Activated CD8-positive, alpha-beta T cell treated with anti-CD3 and anti-CD28 coated beads, Interleukin-2, amount 10 ng/mL, durations not matched to agents 7 days and 5 days (primary cell): ENCODE measurements around the gene CNNM3. TPM values are rescaled to one million over a fixed set of nuclear protein-coding genes. Genes with fewer than 3 reads are reported as not detected.

Experiments
- ATAC-seq: fragments of 150-1000 bp; cut with Tn5 transposase; one replicate; pipeline ENCODE4 v1.10.0; 2021; ENCODE audit warnings: moderate library complexity
- CTCF ChIA-PET: fragments of 350-600 bp; sonication (Branson Sonifier 250); formaldehyde crosslinking; loops from one replicate; lab custom pipeline; 2021; ENCODE audit warnings: antibody characterized with exemption; lab: Charles Lee
- POLR2A ChIA-PET: fragments of 350-600 bp; sonication (Branson Sonifier 250); formaldehyde crosslinking; loops from one replicate; lab custom pipeline; 2021; ENCODE audit warnings: antibody characterized with exemption; lab: Charles Lee
- DNase-seq: peaks from one replicate; pipeline ENCODE4 v3.0.0-alpha.2; 2020
- H3K27ac Mint-ChIP-seq: one replicate; pipeline ENCODE4 v1.8.0; 2021; ENCODE audit warnings: mild to moderate bottlenecking, mixed read lengths
- H3K27me3 Mint-ChIP-seq: one replicate; pipeline ENCODE4 v1.8.0; 2021; ENCODE audit warnings: low read depth, mixed read lengths
- H3K36me3 Mint-ChIP-seq: one replicate; pipeline ENCODE4 v1.8.0; 2021; ENCODE audit warnings: low read depth, mixed read lengths
- H3K4me1 Mint-ChIP-seq: one replicate; pipeline ENCODE4 v1.8.0; 2021; ENCODE audit warnings: low read depth, mixed read lengths
- H3K4me3 Mint-ChIP-seq: one replicate; pipeline ENCODE4 v1.8.0; 2021; ENCODE audit warnings: mild to moderate bottlenecking, mixed read lengths
- H3K9me3 Mint-ChIP-seq: one replicate; pipeline ENCODE4 v1.8.0; 2022; ENCODE audit warnings: mixed read lengths; ENCODE audit not compliant: insufficient read depth
- total RNA-seq, 2 experiments: library from RNA; stranded (reverse); gene quantifications; one replicate each; pipeline ENCODE4 v1.2.3, GENCODE V29; 2021

The CNNM3 gene
- total RNA-seq, 2 experiments from 2014 or later: 28.1 to 29.9 TPM

DNA sequence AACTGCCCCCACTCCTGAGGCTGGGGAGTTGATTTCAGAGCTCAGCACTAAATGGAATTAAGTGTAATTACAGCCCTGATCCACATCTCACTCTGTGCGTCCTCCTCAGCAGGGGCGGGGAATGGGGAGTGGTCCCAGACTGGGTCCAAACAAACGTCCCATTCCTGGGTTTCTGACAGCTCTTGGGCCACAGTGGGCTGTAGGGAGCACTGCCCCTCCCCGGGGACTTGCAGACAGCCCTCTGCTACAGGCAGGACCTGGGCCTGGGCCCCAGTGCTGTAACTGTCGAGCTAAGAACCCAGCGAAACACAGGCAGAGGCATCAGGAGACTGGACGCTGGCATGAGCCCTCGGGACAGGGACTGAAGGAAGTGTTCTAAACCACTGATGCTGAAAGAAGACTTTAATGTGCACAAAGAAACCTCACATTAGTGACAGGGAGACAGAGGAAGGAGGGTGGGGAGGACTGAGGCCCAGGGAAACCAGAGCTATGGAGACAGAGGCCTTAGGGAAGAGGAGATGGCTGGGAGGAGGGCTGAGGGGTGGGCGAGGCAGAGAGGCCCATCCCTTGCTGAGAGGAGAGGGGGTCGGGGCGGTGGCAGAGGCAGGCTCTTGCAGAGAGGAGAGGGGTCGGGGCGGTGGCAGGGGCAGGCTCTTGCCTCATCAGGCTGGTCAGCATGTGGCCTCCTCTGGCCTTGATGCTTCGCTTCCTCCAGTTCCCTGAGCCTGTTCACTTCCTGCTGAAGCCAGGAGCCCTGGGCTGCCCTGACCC, 59.6 kb downstream of the CNNM3 start:
- Mint-ChIP-seq H3K27me3 (peaks cover 2% of the 10 kb centered on the region), H3K9me3 (no peaks in the 10 kb centered on the region), H3K4me1 (peaks cover 27% of the 10 kb centered on the region), H3K4me3 (no peak overlapping the region), H3K36me3 (no peaks in the 10 kb centered on the region), H3K27ac (no peak overlapping the region)
- no peak for DNase-seq
- ATAC-seq: no peak
- ChIA-PET POLR2A (interaction anchor here (0.6 kb wide), 2 partner anchors 60 to 633 kb away, joined by 3 read pairs; no protein-coding TSS in a partner anchor), CTCF (interaction anchor here (0.8 to 2.6 kb wide), 3 partner anchors 18 to 86 kb away, joined by 3 to 13 read pairs (median 3); partner anchors contain the start of gene ANKRD39)

DNA sequence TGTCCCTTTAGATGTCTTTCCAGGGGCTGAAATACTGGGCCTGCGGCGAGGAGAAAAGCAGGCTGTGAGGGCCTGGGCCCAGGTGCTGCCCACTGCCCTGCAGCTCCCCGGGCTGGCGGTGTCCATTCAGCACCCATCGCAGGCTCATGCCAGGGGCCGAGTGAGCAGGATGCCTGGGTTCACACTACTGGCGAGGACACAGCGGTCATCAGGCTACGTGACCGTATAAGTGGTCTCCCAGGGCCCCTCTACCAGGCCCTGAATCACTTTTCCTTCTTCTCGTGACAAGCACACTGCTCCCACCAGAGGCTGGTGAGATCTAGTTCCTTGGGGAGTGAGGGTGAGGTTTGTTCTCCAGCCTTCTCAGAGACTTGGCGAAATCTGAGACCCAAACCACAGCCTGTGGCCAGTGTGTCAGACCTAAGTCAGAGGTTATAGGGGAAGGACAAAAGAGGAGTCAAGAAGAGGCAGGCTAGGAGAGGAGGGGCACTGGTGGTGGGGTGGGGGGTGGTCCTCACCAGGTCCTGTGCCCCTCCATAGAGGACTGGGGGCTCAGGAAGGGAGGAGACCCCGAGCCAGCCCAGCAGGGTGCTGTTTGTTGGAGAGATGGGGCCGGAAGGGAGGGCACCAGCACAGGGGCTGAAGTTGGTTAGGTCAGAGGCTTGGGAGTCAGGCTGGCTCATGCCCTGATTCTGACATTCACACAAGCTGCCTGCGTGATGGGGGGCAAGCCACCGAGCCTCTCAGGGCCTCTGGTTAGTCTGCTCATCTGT, 60.4 kb downstream of the CNNM3 start:
- Mint-ChIP-seq H3K9me3 (no peaks in the 10 kb centered on the region), H3K4me3 (no peak overlapping the region), H3K4me1 (peaks cover 20% of the 10 kb centered on the region), H3K36me3 (no peaks in the 10 kb centered on the region), H3K27ac (no peak overlapping the region), H3K27me3 (no peaks in the 10 kb centered on the region)
- ATAC-seq (no peak), DNase-seq (no peak)
- POLR2A ChIA-PET: interaction anchor here (0.6 kb wide), 1 partner anchor 59 kb away, joined by 3 read pairs; no protein-coding TSS in a partner anchor
- CTCF ChIA-PET: interaction anchor here (1.4 to 2.8 kb wide), 2 partner anchors 19 to 85 kb away, joined by 3 to 9 read pairs; partner anchors contain the start of gene ANKRD39

DNA sequence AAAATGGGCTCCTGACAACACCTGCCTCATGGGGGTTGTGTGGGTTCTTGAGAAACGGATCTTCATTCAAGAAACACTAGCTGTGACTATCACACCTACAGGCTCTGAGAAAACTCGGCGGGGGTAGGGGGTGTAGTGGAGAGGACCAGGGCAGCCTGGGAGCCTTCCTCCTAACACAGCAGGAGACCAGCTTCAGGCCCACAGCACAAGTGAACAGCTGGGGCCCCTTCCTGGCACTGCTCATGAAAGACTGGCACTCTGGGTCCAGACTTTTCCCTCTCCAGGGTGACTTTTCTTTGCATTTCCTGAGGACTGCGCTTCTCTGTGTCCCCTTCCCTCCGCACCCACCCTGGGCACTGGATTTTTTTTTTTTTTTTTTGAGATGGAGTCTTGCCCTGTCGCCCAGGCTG, 61.0 kb downstream of the CNNM3 start:
- H3K27ac Mint-ChIP-seq: no peak overlapping the region
- H3K4me3 Mint-ChIP-seq: no peak overlapping the region
- ChIA-PET POLR2A (no interaction called here), CTCF (interaction anchor here (2.8 kb wide), 1 partner anchor 19 kb away, joined by 9 read pairs; the partner anchor contains the start of gene ANKRD39)
- no peak for ATAC-seq
- H3K9me3 Mint-ChIP-seq: no peaks in the 10 kb centered on the region
- no peak for DNase-seq
- peaks cover 20% of the 10 kb centered on the region for H3K4me1 Mint-ChIP-seq
- no peaks in the 10 kb centered on the region for H3K36me3 Mint-ChIP-seq
- H3K27me3 Mint-ChIP-seq: no peaks in the 10 kb centered on the region

DNA sequence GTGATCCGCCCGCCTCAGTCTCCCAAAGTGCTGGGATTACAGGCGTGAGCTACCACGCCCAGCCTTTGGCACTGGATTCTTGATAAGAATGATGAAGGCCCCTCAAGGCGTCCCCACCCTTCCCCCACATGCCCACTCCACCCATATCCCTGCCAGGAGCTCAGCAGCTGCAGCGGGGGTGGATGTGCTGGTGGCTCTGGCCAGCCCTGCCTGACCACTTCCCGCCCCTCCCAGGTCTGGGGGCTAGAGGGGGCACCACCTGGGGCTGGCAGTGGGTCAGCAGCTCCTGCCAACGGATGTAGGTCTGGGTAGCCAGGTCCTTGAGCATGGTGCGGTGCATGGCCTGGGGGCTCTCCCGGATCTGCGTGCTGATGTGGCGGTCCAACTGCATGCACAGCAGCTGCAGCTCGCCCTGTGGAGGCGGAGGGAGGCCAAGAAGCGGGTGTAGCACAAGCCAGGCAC, 61.6 kb downstream of the CNNM3 start:
- no peak overlapping the region for H3K4me3 Mint-ChIP-seq
- H3K27me3 Mint-ChIP-seq: no peaks in the 10 kb centered on the region
- H3K36me3 Mint-ChIP-seq: no peaks in the 10 kb centered on the region
- ATAC-seq (no peak), DNase-seq (no peak)
- no peaks in the 10 kb centered on the region for H3K9me3 Mint-ChIP-seq
- POLR2A ChIA-PET: no interaction called here
- peaks cover 19% of the 10 kb centered on the region for H3K4me1 Mint-ChIP-seq
- H3K27ac Mint-ChIP-seq: no peak overlapping the region
- CTCF ChIA-PET: interaction anchor here (0.9 to 2.8 kb wide), 2 partner anchors 9 to 20 kb away, joined by 3 to 9 read pairs; partner anchors contain the start of gene ANKRD39

DNA sequence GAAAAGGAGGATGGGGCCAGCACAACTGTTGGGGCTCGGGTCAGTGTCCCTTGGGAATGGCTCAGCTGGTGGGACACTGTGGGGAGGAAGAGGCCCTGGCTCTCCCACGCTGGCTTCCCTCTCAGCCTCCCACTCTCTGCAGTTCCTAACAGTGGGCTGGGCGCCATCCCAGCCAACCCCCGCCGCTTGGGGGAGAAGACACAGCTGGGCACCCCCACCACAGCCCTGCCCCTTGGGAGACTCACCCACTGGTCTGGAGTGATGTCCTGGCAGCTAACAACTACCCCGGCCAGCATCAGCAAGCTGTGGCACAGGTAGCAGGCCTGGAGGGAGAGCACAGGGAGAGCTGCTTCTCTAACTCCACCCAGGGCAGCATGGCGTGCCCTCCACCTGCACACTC, 62.1 kb downstream of the CNNM3 start:
- ChIA-PET POLR2A (no interaction called here), CTCF (interaction anchor here (0.9 to 2.8 kb wide), 2 partner anchors 10 to 20 kb away, joined by 3 to 9 read pairs; partner anchors contain the start of gene ANKRD39)
- Mint-ChIP-seq H3K4me1 (peaks cover 15% of the 10 kb centered on the region), H3K27me3 (no peaks in the 10 kb centered on the region), H3K27ac (no peak overlapping the region), H3K36me3 (no peaks in the 10 kb centered on the region), H3K4me3 (no peak overlapping the region), H3K9me3 (no peaks in the 10 kb centered on the region)
- no peak for DNase-seq
- no peak for ATAC-seq

DNA sequence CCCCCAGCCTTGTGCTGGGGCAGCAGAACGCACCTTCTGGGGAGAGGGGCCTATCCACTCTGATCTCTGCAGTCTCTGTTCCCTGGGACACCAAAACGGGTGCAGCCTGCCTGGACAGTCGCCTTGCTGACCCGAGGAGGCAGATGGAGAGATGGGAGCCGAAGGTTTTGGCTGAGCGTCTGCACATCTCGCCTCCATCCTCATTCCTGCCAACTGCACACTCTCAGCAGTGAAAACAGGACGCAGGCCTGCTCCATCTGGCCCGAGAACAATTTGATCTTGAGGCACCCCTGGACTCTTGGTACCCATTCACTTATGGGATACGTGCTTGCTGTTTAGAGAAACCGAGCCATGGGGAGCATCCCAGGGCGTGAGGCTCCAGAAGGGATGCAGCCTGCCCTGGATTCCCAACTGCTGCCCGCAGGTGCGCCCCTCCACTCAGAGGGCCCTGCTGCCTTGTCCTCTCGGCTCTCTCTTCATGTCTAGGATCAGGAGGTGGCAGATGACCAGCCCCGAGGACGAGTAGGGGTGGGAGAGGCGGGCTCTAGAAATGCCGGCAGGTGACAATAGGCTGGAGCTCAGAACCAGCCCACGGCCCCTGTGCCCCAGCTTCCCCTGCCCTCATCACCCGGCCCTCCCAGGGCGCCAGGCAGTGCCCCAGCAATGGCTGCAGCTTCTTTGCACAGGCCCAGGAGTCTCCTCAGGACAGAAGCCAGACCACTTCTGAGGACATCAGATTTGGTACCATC, 62.9 kb downstream of the CNNM3 start:
- CTCF ChIA-PET: interaction anchor here (0.9 to 2.8 kb wide), 2 partner anchors 10 to 21 kb away, joined by 3 to 9 read pairs; partner anchors contain the start of gene ANKRD39
- DNase-seq (no peak), ATAC-seq (no peak)
- POLR2A ChIA-PET: interaction anchor here (1.0 kb wide), 1 partner anchor 21 kb away, joined by 3 read pairs; the partner anchor contains the start of gene ANKRD39
- H3K9me3 Mint-ChIP-seq: no peaks in the 10 kb centered on the region
- H3K27me3 Mint-ChIP-seq: no peaks in the 10 kb centered on the region
- H3K4me3 Mint-ChIP-seq: no peak overlapping the region
- no peak overlapping the region for H3K27ac Mint-ChIP-seq
- peaks cover 15% of the 10 kb centered on the region for H3K4me1 Mint-ChIP-seq
- H3K36me3 Mint-ChIP-seq: no peaks in the 10 kb centered on the region

DNA sequence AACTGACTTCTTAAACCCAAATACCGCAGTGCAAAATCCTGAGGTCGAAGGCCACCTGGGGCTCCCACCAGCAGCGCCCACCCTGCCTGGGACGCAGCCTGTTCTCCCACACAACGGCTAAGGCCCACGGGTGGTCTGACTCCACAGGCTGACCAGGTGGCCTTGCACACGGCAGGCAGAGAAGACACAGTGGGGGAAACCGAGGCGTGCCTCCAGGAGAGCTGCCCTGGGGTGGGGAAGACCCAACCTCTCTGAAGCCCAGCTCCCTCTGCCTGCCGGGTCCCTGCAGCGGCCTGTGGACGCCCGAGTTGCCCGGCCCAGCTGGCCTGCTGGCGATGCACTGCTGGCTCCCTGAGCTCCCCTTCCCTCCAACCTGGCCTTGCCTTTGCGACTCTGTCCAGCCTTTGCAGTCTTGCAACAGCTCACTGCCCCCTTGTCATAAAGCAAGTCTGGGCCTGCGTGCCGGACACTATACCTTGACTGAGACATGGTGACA, 63.5 kb downstream of the CNNM3 start:
- Mint-ChIP-seq H3K27ac (no peak overlapping the region), H3K4me1 (peaks cover 11% of the 10 kb centered on the region), H3K9me3 (no peaks in the 10 kb centered on the region), H3K36me3 (no peaks in the 10 kb centered on the region), H3K4me3 (no peak overlapping the region), H3K27me3 (no peaks in the 10 kb centered on the region)
- DNase-seq (no peak), ATAC-seq (no peak)
- ChIA-PET POLR2A (interaction anchor here (0.6 to 1.0 kb wide), 4 partner anchors 9 to 221 kb away, joined by 3 to 6 read pairs (median 4); partner anchors contain the start of gene ANKRD39), CTCF (interaction anchor here (2.8 kb wide), 1 partner anchor 22 kb away, joined by 9 read pairs; the partner anchor contains the start of gene ANKRD39)

DNA sequence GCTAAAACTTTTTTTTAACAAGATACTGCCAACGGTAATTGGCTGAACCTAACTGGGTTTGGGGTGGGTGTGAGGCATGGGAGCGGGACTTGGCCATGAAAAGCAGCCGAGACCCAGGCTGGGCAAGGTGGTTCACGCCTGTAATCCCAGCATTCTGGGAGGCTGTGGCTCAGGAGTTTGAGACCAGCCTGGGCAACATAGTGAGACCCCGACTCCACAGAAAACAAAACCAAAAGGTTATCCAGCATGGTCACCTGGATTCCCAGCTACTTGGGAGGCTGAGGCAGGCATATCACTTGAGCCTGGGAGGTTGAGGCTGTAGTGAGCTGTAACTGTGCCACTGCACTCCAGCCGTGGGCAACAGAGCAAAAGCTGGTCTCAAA, 64.8 kb downstream of the CNNM3 start:
- ChIA-PET CTCF (interaction anchor here (0.6 to 1.4 kb wide), 2 partner anchors 70 to 327 kb away, joined by 3 to 4 read pairs; no protein-coding TSS in a partner anchor), POLR2A (interaction anchor here (0.9 kb wide), 1 partner anchor 16 kb away, joined by 3 read pairs; no protein-coding TSS in a partner anchor)
- H3K9me3 Mint-ChIP-seq: no peaks in the 10 kb centered on the region
- H3K27ac Mint-ChIP-seq: no peak overlapping the region
- DNase-seq: no peak
- H3K4me3 Mint-ChIP-seq: no peak overlapping the region
- no peaks in the 10 kb centered on the region for H3K36me3 Mint-ChIP-seq
- no peaks in the 10 kb centered on the region for H3K27me3 Mint-ChIP-seq
- peaks cover 5% of the 10 kb centered on the region for H3K4me1 Mint-ChIP-seq
- no peak for ATAC-seq

DNA sequence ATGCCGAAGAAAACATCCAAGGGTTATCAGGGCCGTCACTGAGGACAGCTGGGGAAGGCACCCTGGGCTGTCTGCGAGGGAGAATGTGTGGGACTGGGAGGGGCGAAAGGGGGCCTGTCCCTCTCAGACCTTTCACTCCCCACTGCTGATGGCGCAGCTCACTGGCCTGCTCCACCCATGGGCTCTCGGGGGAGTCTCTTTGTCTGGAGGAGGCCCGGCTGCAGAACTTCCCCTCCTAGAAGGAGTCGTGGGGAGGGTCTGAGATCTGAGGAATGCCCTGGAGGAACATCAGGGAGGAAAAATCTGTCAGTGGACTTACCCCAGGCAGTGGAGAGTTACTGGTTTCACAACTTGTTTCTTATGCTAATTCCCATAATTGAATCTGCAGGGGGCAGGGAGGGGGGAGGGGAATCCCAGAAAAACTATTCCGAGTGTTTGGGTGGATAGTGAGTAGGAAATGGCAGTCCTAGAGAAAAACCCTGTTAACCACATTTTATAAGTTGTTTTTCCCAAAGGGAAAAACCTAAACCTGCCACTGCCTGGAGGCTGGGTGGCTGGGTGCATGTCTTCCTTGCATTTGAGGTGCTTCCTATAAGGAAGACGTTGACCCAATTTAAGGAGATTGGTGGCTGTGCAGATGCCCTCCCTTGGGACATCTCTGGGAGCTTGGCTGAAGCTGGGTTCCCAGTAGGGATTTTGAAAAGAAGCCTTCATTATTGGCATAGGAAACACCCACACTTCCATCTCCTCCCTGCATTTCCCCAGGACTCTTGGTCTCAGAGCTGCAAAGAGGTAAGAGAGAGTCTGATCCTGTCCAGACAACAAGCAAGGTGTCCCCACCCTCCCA, 65.5 kb downstream of the CNNM3 start:
- no peak overlapping the region for H3K27ac Mint-ChIP-seq
- peaks cover 3% of the 10 kb centered on the region for H3K4me1 Mint-ChIP-seq
- ChIA-PET CTCF (interaction anchor here (1.4 kb wide), 1 partner anchor 70 kb away, joined by 4 read pairs; no protein-coding TSS in a partner anchor), POLR2A (no interaction called here)
- no peaks in the 10 kb centered on the region for H3K36me3 Mint-ChIP-seq
- H3K27me3 Mint-ChIP-seq: no peaks in the 10 kb centered on the region
- ATAC-seq (no peak), DNase-seq (no peak)
- no peak overlapping the region for H3K4me3 Mint-ChIP-seq
- no peaks in the 10 kb centered on the region for H3K9me3 Mint-ChIP-seq

DNA sequence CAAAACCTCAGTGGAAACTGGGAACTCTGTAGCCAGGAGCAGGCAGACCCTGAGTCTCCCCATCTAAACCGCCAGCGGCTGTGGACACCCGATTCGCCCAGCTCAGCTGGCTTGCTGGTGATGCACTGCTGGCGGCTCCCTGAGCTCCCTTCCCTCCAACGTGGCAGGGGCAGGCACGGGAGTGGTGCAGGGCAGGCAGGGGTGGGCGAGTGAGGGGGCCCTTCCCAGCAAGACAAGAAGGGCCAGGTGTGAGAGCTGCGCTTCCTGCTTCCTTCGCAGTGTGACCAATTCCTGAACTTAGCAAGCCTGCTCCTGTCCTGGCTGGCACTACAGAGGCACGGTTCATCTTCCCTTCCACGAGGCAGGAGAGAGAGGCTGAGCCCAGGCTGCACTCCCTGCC, 66.2 kb downstream of the CNNM3 start:
- Mint-ChIP-seq H3K4me1 (no peaks in the 10 kb centered on the region), H3K9me3 (no peaks in the 10 kb centered on the region), H3K27ac (no peak overlapping the region), H3K27me3 (no peaks in the 10 kb centered on the region), H3K36me3 (no peaks in the 10 kb centered on the region), H3K4me3 (no peak overlapping the region)
- CTCF ChIA-PET: interaction anchor here (0.7 to 1.4 kb wide), 2 partner anchors 66 to 69 kb away, joined by 3 to 4 read pairs; partner anchors contain the start of gene CNNM3
- POLR2A ChIA-PET: no interaction called here
- DNase-seq (no peak), ATAC-seq (no peak)
